ENCODE results near the gene NPAS4.

DNA sequence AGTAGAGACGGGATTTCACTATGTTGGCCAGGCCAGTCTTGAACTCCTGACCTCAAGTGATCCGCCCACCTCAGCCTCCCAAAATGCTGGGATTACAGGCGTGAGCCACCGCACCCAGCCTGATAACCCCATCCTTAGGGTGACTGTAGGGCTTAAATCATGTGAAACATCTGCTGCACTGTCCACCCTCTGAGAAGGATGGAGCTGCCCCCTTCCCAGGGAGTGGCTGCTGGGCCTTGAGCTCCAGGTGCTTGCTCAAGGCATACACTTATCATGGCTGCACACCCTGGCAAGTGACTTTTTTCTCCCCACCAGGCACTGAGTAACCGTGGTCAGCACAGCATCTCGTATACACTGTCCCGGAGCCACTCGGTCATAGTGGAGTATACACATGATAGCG lies 51.2 kb downstream of the NPAS4 start:
- TF ChIP-seq MYC (IDR thresholded peaks at IDR 0.05; ENCODE audit: low read depth, low read length) (no peak), POLR2A (IDR thresholded peaks at IDR 0.05; ENCODE audit: extremely low read depth, insufficient read length) (no peak)
- TF ChIP-seq, protein P1, sequence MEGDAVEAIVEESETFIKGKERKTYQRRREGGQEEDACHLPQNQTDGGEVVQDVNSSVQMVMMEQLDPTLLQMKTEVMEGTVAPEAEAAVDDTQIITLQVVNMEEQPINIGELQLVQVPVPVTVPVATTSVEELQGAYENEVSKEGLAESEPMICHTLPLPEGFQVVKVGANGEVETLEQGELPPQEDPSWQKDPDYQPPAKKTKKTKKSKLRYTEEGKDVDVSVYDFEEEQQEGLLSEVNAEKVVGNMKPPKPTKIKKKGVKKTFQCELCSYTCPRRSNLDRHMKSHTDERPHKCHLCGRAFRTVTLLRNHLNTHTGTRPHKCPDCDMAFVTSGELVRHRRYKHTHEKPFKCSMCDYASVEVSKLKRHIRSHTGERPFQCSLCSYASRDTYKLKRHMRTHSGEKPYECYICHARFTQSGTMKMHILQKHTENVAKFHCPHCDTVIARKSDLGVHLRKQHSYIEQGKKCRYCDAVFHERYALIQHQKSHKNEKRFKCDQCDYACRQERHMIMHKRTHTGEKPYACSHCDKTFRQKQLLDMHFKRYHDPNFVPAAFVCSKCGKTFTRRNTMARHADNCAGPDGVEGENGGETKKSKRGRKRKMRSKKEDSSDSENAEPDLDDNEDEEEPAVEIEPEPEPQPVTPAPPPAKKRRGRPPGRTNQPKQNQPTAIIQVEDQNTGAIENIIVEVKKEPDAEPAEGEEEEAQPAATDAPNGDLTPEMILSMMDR (IDR thresholded peaks at IDR 0.05; ENCODE audit: low read depth, low read length), result no peak
